HG03469 (cell line): ENCODE measurements around the gene GSC2.

Experiments
- ATAC-seq: cut with Tn5 transposase; IDR thresholded peaks from one replicate; pipeline ENCODE4 v1.9.1; 2021; ENCODE audit warnings: mild to moderate bottlenecking, moderate library complexity, moderate number of reproducible peaks; ENCODE audit not compliant: unreplicated experiment

GSC2 gene

GRCh38 chr22:19136915-19137314, 13.2 kb downstream of the GSC2 start:
- ATAC-seq, result no peak

DNA sequence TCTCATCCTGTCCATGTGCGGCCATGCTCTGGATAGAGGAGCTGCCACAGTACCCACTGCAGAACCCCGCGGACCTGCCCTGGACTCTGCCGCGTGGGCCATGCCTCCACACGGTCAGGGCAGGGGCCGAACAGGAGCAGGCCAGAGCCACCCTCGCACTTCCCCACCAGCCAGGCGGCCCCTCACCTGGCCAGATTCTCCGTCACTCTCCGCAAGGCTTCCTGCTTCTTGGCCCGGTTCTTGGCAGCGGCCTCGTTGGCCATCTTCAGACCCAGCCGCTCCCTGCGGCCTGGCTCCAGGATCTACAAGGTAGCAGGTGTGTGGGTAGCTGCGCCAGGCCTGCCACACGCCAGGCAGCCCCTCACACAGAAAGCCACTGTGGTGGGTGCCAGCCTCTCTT, 15.2 kb downstream of the GSC2 start:
- no peak for ATAC-seq

GRCh38 chr22:19134176-19134831, 15.8 kb downstream of the GSC2 start:
- no peak for ATAC-seq

DNA sequence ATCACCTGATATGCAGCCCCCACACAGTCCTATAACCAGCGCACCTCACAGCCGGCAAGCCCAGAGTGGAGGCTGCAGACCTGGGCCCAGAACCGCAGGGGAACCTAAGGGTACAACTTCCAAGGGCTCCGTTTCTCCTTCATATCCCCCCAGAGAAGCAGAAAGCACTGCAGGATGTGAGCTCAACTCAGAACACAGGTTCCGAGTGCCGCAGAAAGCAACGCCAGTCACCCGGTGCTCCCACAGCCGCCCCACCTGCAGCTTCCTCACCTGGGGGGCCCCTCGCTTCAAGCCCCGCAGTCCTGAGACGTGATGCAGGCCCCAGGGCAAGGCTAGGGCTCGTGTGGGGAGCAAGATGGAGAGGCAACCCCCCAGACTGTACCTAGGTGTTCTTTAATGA, 16.5 kb downstream of the GSC2 start:
- no peak for ATAC-seq

- ATAC-seq, result no peak
These were observed 17.2 kb downstream of the GSC2 start for GRCh38 chr22:19132693-19133400.

DNA sequence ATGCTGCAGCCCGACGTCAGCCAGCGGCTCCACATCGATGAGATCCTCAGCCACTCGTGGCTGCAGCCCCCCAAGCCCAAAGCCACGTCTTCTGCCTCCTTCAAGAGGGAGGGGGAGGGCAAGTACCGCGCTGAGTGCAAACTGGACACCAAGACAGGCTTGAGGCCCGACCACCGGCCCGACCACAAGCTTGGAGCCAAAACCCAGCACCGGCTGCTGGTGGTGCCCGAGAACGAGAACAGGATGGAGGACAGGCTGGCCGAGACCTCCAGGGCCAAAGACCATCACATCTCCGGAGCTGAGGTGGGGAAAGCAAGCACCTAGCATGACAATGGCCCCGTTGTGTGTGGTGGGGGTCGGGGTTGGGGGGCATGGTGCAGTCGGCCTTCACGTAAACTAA, 17.9 kb downstream of the GSC2 start:
- ATAC-seq, result no peak

DNA sequence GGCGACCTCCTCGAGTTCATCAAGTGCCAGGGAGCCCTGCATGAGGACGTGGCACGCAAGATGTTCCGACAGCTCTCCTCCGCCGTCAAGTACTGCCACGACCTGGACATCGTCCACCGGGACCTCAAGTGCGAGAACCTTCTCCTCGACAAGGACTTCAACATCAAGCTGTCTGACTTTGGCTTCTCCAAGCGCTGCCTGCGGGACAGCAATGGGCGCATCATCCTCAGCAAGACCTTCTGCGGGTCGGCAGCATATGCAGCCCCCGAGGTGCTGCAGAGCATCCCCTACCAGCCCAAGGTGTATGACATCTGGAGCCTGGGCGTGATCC, 18.4 kb downstream of the GSC2 start:
- no peak for ATAC-seq

GRCh38 chr22:19130959-19131684, 19.0 kb downstream of the GSC2 start, which contains the start of gene TSSK2:
Gene TSSK2, plus strand, starts transcription at chr22:19131308. Its CDS starts 92 bp downstream, at chr22:19131400.
- ATAC-seq, result no peak

GRCh38 chr22:19129871-19130270, 20.2 kb downstream of the GSC2 start:
- no peak for ATAC-seq

DNA sequence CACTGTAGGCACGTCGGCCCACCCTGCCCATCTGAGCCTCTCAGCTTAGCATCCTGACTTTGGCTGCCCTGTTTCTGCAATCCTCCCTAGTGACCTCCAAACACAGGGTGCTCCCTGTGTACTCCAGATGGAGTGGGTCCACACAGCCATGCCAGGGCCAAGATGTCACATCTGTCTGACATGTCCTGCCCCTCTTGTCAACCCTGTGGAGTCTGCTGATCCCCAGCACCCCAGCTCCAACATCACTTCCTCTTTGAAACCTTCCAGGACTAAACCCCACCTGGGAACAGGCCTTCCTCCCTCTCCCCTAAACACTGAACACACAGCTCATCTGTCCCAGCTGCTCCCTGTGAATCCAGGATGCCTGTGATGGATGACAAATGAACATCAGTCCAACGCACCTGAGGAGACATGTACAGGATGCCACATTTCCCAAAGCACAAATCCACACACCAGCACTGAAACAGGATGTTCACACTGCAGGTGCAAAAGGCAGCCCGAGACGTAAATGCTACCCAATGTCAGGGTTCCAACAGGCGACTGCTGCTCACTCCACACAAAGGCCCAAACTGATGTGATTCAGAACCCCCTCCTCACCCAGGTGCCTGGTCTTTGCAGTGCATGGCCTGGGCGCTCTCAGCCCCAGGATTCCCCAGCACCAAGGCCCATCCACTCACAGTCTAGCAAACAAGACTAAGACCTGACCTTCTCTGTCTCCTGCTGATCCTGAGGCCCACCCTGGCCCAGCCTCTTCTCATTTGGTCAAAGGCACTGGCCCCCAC, 21.0 kb downstream of the GSC2 start:
- ATAC-seq, result no peak

- ATAC-seq, result no peak
These were observed 22.1 kb downstream of the GSC2 start for GRCh38 chr22:19128009-19128401.

DNA sequence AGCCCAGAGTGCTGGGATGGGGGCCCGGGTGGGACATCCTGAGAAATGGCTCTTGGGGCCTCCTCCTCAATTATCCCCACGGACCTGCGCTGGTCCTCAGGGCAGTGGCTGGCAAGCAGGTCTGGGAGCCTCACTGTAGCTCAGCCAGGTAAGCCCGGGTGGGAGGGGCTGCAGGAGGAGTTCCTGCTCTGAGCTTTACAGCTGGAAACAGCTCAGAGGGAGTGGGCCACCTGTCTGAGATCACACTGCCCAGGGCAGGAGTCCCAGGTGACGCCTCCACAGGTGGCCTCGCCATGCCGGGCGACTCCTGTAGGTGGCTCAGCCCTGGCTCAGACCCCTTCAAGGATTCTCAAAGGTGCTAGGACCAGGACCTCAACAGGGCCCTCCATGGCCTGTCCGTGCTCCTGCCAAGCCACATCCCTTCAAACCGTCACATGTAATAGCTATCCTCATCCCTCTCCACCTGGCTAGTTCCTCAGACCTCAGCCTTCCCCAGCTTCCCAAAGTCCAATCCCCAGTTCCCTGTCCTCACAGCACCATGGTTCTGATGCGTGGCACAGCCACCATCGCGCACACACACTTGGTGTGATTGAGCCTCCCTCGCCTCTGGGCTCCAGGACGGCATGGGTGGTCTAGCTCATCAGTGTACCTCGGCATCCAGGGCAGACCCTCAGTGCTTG, 22.6 kb downstream of the GSC2 start:
- no peak for ATAC-seq

DNA sequence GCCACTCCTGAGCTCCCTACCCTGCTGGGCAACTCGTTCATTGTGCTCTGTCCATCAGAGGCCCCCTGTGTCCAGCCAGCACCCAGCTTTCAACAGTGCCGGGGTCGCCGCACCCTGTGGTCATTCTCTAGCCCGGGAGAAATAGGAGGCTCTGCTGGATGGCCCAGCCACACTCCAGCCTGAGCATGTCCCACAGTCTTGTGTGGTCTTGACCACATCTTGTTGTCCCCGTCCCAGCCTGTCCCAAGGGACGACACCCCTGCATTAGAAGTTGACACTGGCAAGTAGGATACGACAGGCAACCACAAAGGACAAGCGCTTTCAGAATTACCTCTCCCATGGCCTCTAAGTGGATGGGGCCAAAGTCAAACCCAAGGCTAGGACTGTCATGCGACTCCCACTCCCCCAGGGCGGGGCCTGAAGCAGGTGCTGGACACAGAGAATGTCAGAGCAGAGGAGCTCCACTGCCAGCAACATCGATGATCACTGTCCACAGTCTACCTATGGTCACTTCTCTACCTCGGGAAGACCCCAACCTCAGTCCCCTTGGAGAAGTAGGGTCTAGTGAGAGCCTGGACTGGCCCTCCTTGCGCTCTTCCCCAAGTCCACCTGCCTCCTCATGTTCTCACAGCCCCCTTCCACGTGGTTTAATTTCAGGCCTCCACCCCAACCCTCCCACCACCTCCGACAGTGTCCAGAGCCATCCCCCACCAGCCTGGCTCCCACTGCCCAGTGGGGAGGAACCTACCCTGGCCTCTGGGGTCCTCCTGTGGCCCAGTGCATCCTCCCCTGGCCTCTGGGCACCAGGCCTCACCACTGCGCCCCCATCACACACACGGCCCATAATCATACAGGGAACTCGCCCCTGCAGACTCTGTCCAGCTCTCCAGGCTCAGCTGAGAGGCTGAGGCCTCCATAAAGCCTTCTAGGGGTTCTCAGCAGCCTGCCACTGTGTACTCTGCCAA, 23.5 kb downstream of the GSC2 start:
- no peak for ATAC-seq

DNA sequence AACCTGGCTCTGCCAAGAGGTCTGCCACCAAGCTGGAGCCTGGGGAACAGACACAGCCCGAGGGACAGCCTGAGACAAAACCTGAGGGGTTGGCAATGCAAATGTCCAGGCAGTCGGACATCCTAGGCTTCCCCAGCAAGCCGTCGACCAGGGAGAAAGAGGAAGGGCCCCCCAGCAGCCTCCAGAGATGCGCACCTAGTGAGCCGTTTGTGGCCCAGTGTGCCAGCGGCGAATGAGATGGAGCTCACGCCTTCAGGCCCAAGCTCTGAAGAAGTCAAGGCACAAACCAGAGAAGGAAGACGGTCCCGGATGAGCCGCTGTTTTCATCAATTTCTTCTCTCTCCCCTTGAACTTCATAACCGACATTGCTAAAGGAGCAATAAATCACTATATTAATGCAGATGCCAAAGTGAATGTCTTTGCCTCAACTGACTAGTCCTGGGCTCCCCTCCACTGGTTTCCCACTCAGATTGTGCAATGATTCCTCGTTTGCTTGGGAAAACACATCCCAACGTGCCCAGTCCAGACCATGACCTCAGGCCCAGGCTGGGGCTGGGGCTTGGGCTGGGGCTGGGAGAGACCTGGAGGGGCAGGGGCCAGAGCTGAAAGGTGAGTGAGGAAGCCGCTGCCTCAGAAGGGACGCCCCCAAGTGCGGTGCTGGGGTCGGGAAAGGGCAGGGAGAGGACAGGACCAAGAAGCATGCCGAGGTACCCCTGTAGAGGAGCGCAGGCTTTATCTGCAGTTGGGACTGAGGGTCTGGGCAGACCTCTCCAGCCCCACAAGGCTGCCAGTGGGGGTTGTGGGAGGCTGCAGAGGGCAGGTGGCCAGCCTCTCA, 24.4 kb downstream of the GSC2 start:
- ATAC-seq, result no peak

DNA sequence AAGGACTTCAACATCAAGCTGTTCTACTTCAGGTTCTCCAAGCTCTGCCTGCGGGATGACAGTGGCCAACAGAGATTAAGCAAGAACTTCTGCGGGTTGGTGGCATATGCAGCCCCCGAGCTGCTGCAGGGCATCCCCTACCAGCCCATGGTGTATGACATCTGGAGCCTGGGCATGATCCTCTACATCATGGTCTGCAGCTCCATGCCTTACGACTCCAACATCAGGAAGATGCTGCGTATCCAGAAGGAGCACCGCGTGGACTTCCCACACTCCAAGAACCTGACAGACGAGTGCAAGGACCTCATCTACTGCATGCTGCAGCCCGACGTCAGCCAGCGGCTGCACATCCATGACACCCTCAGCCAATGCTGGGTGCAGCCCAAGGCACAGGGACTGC, 25.1 kb downstream of the GSC2 start:
- no peak for ATAC-seq

GRCh38 chr22:19124377-19124776, 25.7 kb downstream of the GSC2 start:
- no peak for ATAC-seq

DNA sequence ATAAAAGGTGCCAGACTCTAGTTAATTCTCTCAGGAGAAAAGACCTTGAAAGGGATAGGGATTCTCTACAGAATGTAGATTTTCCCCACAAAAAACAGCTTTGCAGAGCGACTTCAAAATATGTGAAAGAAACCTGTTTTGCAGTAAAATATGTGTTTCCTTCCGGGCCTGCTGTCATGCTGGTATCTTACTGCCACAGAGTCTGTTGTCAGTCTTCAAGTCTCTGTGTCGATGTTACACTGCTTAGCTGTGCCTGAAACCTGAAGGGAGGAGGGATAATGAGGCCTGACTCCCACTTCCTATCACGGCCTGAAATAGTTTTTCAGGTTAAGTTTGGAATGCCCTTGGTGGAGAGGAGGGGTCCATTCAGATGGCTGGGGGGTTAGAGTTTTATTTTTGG, 26.2 kb downstream of the GSC2 start:
- ATAC-seq, result no peak

DNA sequence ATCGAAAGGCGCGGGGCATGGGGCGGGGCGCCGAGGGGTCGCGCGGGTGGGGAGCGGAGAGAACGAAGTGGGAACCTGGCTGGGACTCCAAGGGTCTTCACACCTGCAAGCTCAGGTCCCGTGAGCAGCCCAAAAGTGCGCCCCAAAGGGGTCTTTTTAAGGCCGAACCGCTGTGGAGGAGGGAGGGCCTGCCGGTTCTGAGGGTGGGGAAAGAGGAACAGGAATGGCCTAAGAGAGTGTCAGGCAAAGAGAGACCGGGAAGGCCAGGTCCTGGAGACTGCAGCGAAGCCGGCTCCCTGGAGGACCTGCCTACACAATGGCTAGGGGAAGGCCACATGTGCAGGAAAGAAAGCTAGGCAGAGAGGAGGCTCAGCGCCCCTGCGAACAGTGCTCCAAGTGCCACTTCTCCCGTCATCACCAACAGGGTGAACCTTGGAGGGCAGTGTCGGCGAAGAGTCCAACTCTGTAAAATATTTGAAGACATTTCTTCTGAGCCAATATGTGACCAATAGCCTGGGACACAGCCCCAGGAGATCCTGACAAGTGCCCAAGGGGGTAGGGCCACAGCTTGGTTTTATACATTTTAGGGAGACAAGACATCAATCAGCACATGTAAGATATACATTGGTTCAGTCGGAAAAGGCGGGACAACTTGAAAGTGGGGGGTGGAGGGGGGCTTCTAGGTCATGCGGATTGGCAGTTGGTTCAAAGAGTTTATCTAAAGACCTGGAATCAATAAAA, 27.2 kb downstream of the GSC2 start:
- no peak for ATAC-seq
